ENCODE results near the gene SPATA31D1.

DNA sequence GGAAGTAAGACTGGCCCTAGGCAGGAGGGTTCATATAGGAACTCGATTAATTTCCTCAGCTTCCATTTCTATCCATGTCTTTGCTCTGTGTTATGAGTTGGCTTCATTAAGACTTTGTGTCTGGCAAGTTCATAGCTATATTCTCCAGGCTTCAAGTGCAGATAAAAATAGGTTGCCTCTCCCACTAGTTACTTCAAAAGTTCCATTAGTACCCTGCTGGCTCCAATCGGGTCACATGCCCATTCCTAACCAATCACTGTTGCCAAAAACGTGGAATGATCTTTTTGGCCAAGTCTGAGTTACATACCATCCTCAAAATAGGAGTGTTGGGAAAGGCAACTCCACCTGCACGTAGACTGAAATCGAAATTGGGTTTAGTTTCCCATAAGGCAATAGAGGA lies 13.8 kb upstream of the SPATA31D1 start:
- TF ChIP-seq, protein P1, sequence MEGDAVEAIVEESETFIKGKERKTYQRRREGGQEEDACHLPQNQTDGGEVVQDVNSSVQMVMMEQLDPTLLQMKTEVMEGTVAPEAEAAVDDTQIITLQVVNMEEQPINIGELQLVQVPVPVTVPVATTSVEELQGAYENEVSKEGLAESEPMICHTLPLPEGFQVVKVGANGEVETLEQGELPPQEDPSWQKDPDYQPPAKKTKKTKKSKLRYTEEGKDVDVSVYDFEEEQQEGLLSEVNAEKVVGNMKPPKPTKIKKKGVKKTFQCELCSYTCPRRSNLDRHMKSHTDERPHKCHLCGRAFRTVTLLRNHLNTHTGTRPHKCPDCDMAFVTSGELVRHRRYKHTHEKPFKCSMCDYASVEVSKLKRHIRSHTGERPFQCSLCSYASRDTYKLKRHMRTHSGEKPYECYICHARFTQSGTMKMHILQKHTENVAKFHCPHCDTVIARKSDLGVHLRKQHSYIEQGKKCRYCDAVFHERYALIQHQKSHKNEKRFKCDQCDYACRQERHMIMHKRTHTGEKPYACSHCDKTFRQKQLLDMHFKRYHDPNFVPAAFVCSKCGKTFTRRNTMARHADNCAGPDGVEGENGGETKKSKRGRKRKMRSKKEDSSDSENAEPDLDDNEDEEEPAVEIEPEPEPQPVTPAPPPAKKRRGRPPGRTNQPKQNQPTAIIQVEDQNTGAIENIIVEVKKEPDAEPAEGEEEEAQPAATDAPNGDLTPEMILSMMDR (IDR thresholded peaks at IDR 0.05): no peak
- no peak for TF ChIP-seq POLR2AphosphoS5 (IDR thresholded peaks at IDR 0.05; ENCODE audit: insufficient read depth in 1 of 2, low read depth in 1 of 2)
- no peak for TF ChIP-seq POLR2A (IDR thresholded peaks at IDR 0.05)
